Activated T-cell treated with anti-CD3 and anti-CD28 coated beads, Interleukin-2, amount 50 U/mL, for 1 hour (primary cell): ENCODE data around the gene SHROOM2.
"Not testable (repeated sequence)": the region's sequence is repeated elsewhere in the genome, so short reads cannot be mapped to it uniquely, and the experiment has no call there.

Source experiments
- DNase-seq: peaks from one replicate; pipeline ENCODE4 v3.0.0-alpha.2; 2020

SHROOM2 gene

GRCh38 chrX:9784332-9784731, 1.9 kb upstream of the SHROOM2 start:
- DNase-seq: no peak

GRCh38 chrX:9785254-9785943, 830 bp upstream of the SHROOM2 start:
- no peak for DNase-seq

GRCh38 chrX:9786798-9787635, 788 bp downstream of the SHROOM2 start:
- DNase-seq: no peak

DNA sequence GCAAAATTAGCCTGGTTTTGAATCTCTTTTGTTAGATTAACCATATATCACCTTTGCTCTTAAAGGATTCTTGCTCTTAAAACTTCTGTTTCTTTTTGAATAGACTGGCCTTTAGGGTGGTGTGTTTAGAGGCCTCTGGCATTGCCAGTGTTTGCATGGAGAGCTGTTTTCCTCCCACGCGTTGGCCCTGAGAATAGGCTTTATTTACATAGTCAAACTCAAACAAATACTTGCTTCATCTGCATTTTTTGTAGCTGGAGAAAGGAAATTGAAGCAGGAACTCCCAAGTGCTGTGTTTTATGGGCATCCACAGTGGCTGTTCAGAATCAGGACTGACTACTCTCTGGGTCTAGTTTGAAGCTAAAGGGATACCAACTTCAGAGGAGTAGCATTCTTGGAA, 2.7 kb downstream of the SHROOM2 start:
- DNase-seq: no peak

DNA sequence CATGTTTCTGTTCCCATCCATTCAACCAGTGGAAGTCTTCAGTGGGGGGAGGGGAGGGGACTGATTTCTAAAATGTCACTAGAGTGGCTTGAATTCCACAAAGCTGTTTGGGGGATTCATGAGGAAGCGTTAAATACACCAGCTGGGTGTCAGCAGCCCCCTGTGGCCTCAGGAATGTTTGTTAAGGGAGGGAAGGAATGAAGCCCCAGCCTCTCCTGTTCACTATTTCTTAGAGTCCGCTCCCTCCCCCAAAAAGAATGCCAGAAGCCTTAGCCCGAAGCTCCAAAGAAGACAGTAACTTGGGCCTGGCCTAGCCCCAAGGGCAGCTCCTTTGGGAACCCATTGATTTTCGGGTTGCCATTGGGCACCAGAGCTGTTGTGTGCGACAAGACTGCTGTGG, 3.3 kb downstream of the SHROOM2 start:
- DNase-seq: no peak

DNA sequence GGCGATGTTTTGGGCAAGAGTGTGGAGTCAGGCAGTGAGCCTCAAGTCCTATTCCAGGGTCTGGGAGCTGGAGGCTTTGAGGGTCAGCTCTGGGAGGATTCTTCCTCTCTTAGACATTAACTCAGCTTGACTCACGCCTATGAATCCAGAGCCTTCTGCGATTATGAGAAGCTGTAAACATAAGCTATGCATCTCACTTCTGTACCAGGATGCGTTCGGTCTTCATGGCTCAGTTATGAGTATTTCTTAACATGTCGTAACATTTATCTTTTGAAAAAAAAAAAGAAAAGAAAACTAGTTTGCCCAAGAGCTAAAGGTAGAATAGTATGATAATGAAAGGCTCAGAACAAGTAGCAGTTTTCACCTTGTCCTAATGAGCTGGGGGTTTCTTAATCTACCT, 4.6 kb downstream of the SHROOM2 start:
- no peak for DNase-seq

DNA sequence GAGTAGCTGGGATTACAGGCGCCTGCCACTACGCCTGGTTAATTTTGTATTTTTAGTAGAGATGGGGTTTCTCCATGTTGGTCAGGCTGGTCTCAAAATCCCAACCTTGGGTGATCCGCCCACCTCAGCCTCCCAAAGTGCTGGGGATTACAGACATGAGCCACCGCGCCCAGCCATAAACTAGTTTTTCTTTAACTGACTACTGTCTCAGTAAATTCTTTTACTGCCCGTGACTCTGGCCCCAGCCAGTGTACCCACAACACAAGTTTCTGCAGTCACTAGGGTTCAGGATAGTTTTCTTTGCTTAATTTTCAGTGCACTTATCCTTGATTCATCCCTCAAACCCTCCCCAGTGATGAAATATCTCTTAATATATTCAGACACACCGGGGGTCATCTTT, 8.3 kb downstream of the SHROOM2 start:
- DNase-seq: no peak

- no peak for DNase-seq
Measured at GRCh38 chrX:9797384-9798360, 11.4 kb downstream of the SHROOM2 start.

GRCh38 chrX:9802737-9803136, 16.5 kb downstream of the SHROOM2 start:
- DNase-seq: no peak

DNA sequence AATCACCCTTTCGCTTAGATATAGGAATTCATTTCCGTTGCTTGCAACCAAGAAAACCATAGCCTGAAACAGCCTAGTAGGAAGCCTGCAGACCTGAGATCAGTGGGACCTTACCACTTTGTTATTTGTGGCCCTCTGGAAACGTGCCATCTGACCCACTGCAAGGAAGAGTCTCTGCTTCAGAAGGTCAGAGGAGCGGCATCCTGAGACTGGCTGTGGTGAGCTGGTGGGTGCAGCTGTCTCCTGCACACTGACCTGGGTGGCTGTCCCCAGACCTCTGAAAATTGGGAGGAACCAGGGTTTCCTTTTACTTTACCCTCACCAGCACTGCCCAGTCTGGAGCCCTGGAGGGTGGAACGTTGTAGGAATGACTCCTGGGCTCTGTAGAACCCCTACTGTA, 18.2 kb downstream of the SHROOM2 start:
- no peak for DNase-seq

GRCh38 chrX:9805956-9806355, 19.7 kb downstream of the SHROOM2 start:
- no peak for DNase-seq

DNA sequence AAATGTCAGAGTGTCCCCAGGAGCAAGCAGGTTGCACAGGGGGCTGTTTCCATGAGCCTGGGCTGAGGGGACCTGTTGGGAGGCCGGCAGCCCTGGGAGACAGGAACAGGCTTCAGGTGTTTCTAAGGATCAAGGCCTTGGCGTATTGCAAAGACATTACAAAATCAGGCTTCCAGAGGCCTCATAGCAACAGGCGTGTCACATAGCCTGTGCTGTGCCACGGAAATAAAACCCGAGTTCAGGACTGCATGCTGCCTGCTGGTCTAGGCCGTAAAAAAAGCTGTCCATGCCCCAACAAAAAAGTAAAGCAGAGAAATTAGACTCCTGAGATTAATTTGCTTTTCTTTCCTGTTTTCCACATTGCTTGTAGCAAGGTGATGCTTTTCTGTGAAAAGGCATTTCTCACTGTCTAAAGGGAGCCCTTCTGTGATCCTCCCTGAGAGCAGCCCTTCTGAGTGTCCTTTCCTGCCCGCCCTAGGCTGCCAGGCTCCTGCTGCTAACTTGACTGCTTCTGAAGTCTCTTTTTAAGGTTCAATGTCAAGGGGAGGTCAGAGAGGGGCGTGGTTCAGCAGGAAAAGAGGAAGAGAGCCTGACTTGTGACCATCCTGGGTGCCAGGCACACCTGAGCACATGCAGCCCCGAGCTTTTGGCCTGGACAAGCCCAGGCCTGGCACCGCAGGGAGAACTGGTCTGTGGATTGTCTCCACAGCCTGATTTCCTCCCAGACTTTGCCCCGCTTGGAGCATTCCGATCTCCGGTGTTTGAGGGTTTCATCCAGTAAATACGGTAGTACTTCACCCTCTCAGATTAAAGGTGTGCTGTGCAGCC, 21.3 kb downstream of the SHROOM2 start:
- DNase-seq: no peak

DNA sequence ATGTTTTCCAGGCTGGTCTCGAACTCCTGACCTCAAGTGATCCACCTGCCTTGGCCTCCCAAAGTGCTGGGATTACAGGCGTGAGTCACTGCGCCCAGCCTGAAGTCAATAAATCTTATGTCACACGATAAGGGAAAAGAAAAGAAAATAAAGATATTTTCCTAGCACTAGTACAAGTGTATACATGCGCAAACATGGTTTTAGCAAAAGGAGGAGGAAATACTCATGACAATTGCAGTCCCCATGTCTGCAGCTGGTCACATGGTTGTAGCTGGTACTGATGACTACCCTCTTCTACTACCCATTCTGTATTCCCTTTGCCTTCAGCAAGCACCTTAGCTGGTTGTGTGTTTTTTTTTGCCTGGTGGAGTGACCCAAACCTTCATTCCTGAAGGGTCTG, 23.6 kb downstream of the SHROOM2 start:
- DNase-seq: not testable (repeated sequence)

DNA sequence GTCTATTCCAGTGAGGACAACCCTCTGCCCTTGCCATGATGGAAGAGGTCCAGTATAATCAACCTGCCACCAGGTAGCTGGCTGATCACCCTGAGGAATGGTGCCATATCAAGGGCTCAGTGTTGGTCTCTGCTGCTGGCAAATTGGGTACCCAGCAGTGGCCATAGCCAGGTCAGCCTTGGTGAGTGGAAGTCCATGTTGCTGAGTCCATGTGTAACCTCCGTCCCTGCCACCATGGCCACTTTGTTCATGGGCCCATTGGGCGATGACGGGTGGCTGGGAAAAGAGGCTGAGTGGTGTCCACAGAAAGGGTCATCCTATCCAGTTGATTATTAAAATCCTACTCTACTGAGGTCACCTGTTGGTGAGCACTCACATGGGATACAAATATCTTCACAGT, 24.9 kb downstream of the SHROOM2 start:
- not testable (repeated sequence) for DNase-seq

DNA sequence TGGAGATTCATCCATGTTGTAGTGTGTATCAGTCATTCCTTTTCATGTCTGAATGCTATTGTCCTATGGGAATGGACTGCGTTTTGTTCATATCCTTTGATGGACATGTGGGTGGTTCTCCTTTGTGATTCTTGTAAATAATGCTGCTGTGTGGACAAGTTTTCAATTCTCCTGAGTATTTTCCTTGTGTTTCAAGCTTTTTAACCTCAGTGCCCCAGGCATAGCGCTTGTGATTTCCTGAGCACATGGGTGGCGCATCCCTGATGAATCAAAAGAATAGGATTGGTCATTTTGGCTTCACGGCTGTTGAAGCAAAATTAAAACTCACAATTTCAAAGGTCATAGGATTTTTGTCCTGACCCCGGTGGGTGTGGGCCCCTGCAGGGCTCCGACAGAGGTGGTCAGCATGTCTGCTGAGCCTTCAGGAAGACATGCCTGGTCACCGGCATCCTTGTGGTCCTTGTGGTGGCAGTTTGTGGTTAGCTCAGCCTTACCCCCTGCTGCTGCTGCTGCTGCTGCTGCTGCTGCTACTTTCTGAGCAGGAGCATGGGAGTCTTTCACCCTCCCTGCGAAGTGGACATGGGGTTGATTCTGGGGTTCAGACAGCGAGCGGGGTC, 30.0 kb downstream of the SHROOM2 start:
- DNase-seq: no peak

- no peak for DNase-seq
Measured at GRCh38 chrX:9821572-9821971, 35.3 kb downstream of the SHROOM2 start.

- no peak for DNase-seq
Measured at GRCh38 chrX:9824554-9824953, 38.3 kb downstream of the SHROOM2 start.

GRCh38 chrX:9825129-9825790, 39.0 kb downstream of the SHROOM2 start:
- no peak for DNase-seq

DNA sequence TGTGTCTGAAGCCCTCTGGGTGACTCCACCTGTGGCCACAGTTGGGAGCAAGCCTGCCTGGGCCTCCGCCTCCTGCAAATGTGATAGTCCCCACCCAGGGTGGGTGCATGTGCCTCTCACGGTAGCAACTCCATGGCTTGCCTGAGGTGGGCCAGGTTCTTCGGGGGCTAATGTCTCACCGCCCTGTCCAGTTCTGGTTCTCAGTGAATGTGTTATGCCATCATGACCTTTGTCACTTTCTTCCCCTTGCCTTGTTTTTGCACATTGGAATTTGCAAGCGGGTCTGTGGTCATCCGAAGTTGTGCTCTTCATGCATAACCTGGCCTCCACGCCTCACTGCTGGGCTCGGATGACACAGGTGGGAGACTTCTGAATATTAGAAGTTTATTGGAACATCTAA, 39.7 kb downstream of the SHROOM2 start:
- no peak for DNase-seq

- DNase-seq: no peak
Measured at GRCh38 chrX:9829308-9830267, 43.4 kb downstream of the SHROOM2 start.
